B cell (primary cell): ENCODE measurements around the gene H2BK1. TPM values are rescaled to one million over a fixed set of nuclear protein-coding genes. Genes with fewer than 3 reads are reported as not detected.
A peak's percentile ranks its signal among the peaks of the same experiment; 100 is the strongest.

ENCODE experiments used
- ATAC-seq: fragments of 200-7000 bp; cut with Tn5 transposase; one replicate; pipeline ENCODE4 v1.10.0; 2021; ENCODE audit warnings: low read depth, mild to moderate bottlenecking, moderate number of reproducible peaks, moderate library complexity
- CTCF ChIA-PET: fragments of 350-600 bp; sonication (Branson Sonifier 250); formaldehyde crosslinking; loops from one replicate; lab custom pipeline; 2021; ENCODE audit warnings: antibody characterized with exemption, inconsistent platforms; lab: Charles Lee
- POLR2A ChIA-PET: fragments of 350-600 bp; sonication (Branson Sonifier 250); formaldehyde crosslinking; loops from one replicate; lab custom pipeline; 2021; ENCODE audit warnings: antibody characterized with exemption; lab: Charles Lee
- DNase-seq: peaks from one replicate; pipeline ENCODE4 v3.0.0; 2013
- H2AFZ ChIP-seq: 2 replicates; pipeline ENCODE4 v1.6.1; 2012; ENCODE audit warnings: mild to moderate bottlenecking, low read depth, low read length; ENCODE audit not compliant: insufficient read depth, poor library complexity, severe bottlenecking
- H3K27ac ChIP-seq, 2 donors: 1 replicate in 1 of 2; 2 replicates in 1 of 2; pipeline ENCODE4 v1.5.1; 2012 to 2013; ENCODE audit warnings: low read length in 2 of 2, mild to moderate bottlenecking in 2 of 2, moderate library complexity in 1 of 2
- H3K27me3 ChIP-seq, 4 experiments: fragments of 200-600 bp in 1 of 4; sonication (generic) in 1 of 4; replicated peaks in 1 of 4; 1 replicate in 2 of 4; 2 replicates in 2 of 4; pipeline versions ENCODE4 v1.6.1 to v1.7.0; 2013 to 2016; ENCODE audit warnings: low read length in 3 of 4, mild to moderate bottlenecking in 2 of 4, mixed read lengths in 1 of 4, moderate library complexity in 1 of 4; ENCODE audit not compliant: insufficient read depth in 4 of 4, control insufficient read depth in 3 of 4; ENCODE audit errors: control extremely low read depth in 1 of 4
- H3K36me3 ChIP-seq, 2 experiments: replicated peaks in 1 of 2; 1 replicate in 1 of 2; 2 replicates in 1 of 2; pipeline versions ENCODE4 v1.6.1 to v1.7.1; 2013; ENCODE audit warnings: low read length in 1 of 2; ENCODE audit not compliant: insufficient read depth in 2 of 2, control insufficient read depth in 1 of 2; ENCODE audit errors: control extremely low read depth in 1 of 2, extremely low read depth in 1 of 2
- H3K4me1 ChIP-seq, 2 donors: fragments of 200-600 bp in 1 of 2; sonication (generic) in 1 of 2; 1 replicate in 1 of 2; 2 replicates in 1 of 2; pipeline versions ENCODE4 v1.5.1 to v1.6.1; 2013 to 2017; ENCODE audit warnings: low read length in 2 of 2; ENCODE audit not compliant: control insufficient read depth in 2 of 2, insufficient read depth in 2 of 2
- H3K4me2 ChIP-seq: replicated peaks from 2 replicates; pipeline ENCODE3; 2012; ENCODE audit warnings: mild to moderate bottlenecking, low read depth, low read length; ENCODE audit not compliant: poor library complexity, severe bottlenecking
- H3K4me3 ChIP-seq, 5 experiments: fragments of 200-600 bp in 1 of 5; sonication (generic) in 1 of 5; 1 replicate in 3 of 5; 2 replicates in 2 of 5; pipeline versions ENCODE4 v1.5.1 to v1.7.0; 2011 to 2016; ENCODE audit warnings: low read length in 4 of 5, mild to moderate bottlenecking in 4 of 5, low read depth in 2 of 5, control low read depth in 1 of 5, moderate library complexity in 1 of 5; ENCODE audit not compliant: insufficient read depth in 1 of 5; ENCODE audit errors: control extremely low read depth in 1 of 5, extremely low read depth in 1 of 5
- H3K79me2 ChIP-seq: fragments of 200-600 bp; sonication (generic); one replicate; pipeline ENCODE4 v1.6.0; 2016; ENCODE audit warnings: low read length; ENCODE audit not compliant: control insufficient read depth, insufficient read depth
- H3K9ac ChIP-seq: fragments of 200-600 bp; sonication (generic); 2 replicates; pipeline ENCODE4 v1.6.1; 2017; ENCODE audit warnings: mild to moderate bottlenecking, low read length, moderate library complexity
- H3K9me3 ChIP-seq, 3 donors: one replicate each; pipeline versions ENCODE4 v1.6.1 to v1.7.1; 2013; ENCODE audit warnings: low read length in 2 of 3; ENCODE audit not compliant: control insufficient read depth in 2 of 3, insufficient read depth in 1 of 3; ENCODE audit errors: control extremely low read depth in 1 of 3
- H4K20me1 ChIP-seq: 2 replicates; pipeline ENCODE4 v1.6.0; 2012; ENCODE audit warnings: mild to moderate bottlenecking, low read length; ENCODE audit not compliant: insufficient read depth, control insufficient read depth, poor library complexity, severe bottlenecking
- H3K27ac Mint-ChIP-seq: one replicate; pipeline ENCODE4 v1.8.0; 2021; ENCODE audit warnings: mixed read lengths
- H3K27me3 Mint-ChIP-seq: one replicate; pipeline ENCODE4 v1.8.0; 2021; ENCODE audit warnings: mixed read lengths
- H3K4me1 Mint-ChIP-seq: one replicate; pipeline ENCODE4 v1.8.0; 2021; ENCODE audit warnings: mixed read lengths
- H3K4me3 Mint-ChIP-seq: one replicate; pipeline ENCODE4 v1.8.0; 2021; ENCODE audit warnings: mixed read lengths
- H3K9me3 Mint-ChIP-seq: one replicate; pipeline ENCODE4 v1.8.0; 2022; ENCODE audit warnings: mixed read lengths; ENCODE audit not compliant: insufficient read depth
- EZH2 ChIP-seq: IDR thresholded peaks from 2 replicates; pipeline ENCODE4 v1.6.1; 2012; ENCODE audit warnings: borderline replicate concordance, low read depth, mild to moderate bottlenecking, moderate library complexity, low read length; ENCODE audit not compliant: insufficient read depth, poor library complexity, severe bottlenecking
- WGBS: methylation state at CpG from one replicate; pipeline ENCODE4 v1.1.5; 2013; ENCODE audit warnings: missing lambda C conversion rate; ENCODE audit not compliant: insufficient coverage; 5-methylcytosine and 5-hydroxymethylcytosine counted together
- intact Hi-C: fragments of 100-400 bp; cut with micrococcal nuclease; formaldehyde crosslinking; loops from one replicate; pipeline ENCODE4 v1.10.0; 2022
- polyA plus RNA-seq: library from polyadenylated mRNA; depleted of rRNA; stranded (reverse); fragments of >200 nt; gene quantifications from 2 replicates; pipeline ENCODE4 v1.2.3, GENCODE V29; 2012
- total RNA-seq, 2 donors: library from RNA; stranded (reverse); fragments of 120-200 nt in 1 of 2; gene quantifications; 1 replicate in 1 of 2; 2 replicates in 1 of 2; pipeline versions ENCODE4 v1.2.3 to v1.2.4, GENCODE V29; 2013 to 2022
- TF ChIP-seq, protein P1 (sequence below): fragments of 200-600 bp; IDR thresholded peaks from one replicate; pipeline ENCODE4 v1.8.0; 2022; ENCODE audit warnings: antibody characterized with exemption, mild to moderate bottlenecking

The H2BK1 gene
- total and polyA plus RNA-seq, 2 donors (not counting 1 experiment from before 2014, with no cell fraction given), result 4.2 TPM; not detected in 1

DNA sequence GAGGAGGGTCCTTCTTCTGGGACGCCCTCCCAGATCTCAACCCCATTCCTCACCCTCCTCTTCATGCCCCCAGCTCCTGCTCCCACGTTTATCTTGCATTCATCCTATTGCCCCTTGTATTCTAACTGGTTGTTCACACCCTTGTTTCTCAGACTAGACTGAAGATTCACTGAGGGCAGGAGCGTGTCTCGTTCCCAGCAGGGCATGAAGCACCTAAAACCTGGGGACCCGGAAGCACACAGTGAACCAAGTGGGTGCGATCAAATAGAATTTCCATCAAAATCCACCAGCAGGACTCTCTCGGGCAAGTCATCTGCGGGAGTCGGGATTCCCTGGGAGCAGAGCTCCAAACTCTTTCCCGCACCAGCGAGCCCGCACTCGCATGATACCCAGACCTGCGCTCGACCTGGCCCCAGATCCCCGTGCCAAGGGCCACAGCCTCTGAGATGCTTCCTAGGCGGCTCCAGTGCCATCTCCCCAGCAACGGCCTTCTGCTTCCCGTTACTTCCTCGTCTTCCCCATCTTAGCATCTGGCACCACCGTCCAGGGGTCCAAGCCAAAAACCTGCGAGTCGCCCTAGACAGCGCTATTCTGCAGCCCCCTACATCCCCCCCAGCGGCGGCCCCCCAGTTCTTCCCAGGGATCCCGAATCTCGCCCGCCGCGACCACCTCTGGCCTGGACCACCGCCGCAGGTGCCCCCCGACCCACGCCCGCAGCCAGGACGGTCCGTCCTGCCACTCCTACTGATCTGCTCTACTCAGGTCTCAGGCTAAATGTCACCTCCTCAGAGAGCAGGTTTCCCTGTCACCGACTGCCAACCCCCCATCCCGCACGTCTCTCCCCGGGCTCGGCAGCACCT lies 36.7 kb downstream of the H2BK1 start:
- Histone ChIP-seq H3K27me3 (peaks cover 0 to 42% (median 17%) of the 10 kb centered on the region in 4 experiments), H3K9me3 (peaks cover 0 to 30% (median 0%) of the 10 kb centered on the region in 3 donors), H2AFZ (no peak overlapping the region), H4K20me1 (no peaks in the 10 kb centered on the region), H3K27ac (no peak overlapping the region), H3K9ac (no peak overlapping the region), H3K36me3 (no peaks in the 10 kb centered on the region), H3K79me2 (no peaks in the 10 kb centered on the region), H3K4me2 (no peak overlapping the region), H3K4me3 (no peak overlapping the region), H3K4me1 (no peaks in the 10 kb centered on the region)
- CTCF ChIA-PET, result interaction anchor here (1.3 kb wide), 1 partner anchor 50 kb away, joined by 5 read pairs; no protein-coding TSS in a partner anchor
- peak overlapping the region; percentile 46 for H3K27ac Mint-ChIP-seq
- no peaks in the 10 kb centered on the region for H3K9me3 Mint-ChIP-seq
- DNase-seq (no peak), ATAC-seq (no peak)
- intact Hi-C loops, result loop anchor here (2.0 kb wide), 2 partner anchors 59 to 71 kb away; partner anchors contain the start of gene CHPF2
- H3K4me3 Mint-ChIP-seq, result no peak overlapping the region
- POLR2A ChIA-PET, result no interaction called here
- H3K27me3 Mint-ChIP-seq, result peaks cover 50% of the 10 kb centered on the region
- WGBS, result 89% methylated on average over 37 of the region's 43 CpGs
- H3K4me1 Mint-ChIP-seq, result peaks cover 8% of the 10 kb centered on the region
- TF ChIP-seq, protein P1, sequence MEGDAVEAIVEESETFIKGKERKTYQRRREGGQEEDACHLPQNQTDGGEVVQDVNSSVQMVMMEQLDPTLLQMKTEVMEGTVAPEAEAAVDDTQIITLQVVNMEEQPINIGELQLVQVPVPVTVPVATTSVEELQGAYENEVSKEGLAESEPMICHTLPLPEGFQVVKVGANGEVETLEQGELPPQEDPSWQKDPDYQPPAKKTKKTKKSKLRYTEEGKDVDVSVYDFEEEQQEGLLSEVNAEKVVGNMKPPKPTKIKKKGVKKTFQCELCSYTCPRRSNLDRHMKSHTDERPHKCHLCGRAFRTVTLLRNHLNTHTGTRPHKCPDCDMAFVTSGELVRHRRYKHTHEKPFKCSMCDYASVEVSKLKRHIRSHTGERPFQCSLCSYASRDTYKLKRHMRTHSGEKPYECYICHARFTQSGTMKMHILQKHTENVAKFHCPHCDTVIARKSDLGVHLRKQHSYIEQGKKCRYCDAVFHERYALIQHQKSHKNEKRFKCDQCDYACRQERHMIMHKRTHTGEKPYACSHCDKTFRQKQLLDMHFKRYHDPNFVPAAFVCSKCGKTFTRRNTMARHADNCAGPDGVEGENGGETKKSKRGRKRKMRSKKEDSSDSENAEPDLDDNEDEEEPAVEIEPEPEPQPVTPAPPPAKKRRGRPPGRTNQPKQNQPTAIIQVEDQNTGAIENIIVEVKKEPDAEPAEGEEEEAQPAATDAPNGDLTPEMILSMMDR, result no peak
- TF ChIP-seq EZH2, result no peak
